HG03442 (cell line): ENCODE measurements around the gene EEF1A1.
A peak's percentile ranks its signal among the peaks of the same experiment; 100 is the strongest.
"Not testable (repeated sequence)": the region's sequence is repeated elsewhere in the genome, so short reads cannot be mapped to it uniquely, and the experiment has no call there.

ENCODE experiments used
- ATAC-seq: cut with Tn5 transposase; IDR thresholded peaks from one replicate; pipeline ENCODE4 v1.9.1; 2021; ENCODE audit warnings: mild to moderate bottlenecking, moderate library complexity; ENCODE audit not compliant: unreplicated experiment

EEF1A1 gene

DNA sequence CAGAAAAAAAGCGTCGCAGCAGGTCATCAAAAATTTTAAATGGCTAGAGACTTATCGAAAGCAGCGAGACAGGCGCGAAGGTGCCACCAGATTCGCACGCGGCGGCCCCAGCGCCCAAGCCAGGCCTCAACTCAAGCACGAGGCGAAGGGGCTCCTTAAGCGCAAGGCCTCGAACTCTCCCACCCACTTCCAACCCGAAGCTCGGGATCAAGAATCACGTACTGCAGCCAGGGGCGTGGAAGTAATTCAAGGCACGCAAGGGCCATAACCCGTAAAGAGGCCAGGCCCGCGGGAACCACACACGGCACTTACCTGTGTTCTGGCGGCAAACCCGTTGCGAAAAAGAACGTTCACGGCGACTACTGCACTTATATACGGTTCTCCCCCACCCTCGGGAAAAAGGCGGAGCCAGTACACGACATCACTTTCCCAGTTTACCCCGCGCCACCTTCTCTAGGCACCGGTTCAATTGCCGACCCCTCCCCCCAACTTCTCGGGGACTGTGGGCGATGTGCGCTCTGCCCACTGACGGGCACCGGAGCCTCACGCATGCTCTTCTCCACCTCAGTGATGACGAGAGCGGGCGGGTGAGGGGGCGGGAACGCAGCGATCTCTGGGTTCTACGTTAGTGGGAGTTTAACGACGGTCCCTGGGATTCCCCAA, at the start of gene EEF1A1:
EEF1A1 (minus strand) TSS at position 345 of the 663 bp plus-strand sequence. CDS start 1,006 bp downstream, outside the sequence.
- peak; percentile 52 for ATAC-seq

DNA sequence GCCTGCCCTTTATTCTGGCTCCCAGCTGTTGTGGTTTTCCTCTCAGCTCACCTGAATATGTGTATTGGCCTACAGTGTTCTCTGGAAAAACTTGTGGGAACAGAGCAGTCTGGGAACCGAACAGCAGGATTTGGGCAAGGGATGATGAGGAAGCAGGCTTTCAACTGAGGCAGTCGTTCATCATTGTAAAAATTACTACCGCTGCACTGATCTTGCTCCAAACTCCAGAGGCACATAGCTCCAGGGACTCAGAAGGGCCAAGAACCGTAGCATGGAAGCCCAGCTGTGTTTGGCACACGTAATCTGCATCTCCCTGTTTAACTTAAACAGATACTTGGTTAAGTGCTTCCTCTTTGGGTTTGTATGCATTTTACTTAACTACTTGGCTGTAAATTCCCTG, 48.3 kb upstream of the EEF1A1 start:
- no peak for ATAC-seq

DNA sequence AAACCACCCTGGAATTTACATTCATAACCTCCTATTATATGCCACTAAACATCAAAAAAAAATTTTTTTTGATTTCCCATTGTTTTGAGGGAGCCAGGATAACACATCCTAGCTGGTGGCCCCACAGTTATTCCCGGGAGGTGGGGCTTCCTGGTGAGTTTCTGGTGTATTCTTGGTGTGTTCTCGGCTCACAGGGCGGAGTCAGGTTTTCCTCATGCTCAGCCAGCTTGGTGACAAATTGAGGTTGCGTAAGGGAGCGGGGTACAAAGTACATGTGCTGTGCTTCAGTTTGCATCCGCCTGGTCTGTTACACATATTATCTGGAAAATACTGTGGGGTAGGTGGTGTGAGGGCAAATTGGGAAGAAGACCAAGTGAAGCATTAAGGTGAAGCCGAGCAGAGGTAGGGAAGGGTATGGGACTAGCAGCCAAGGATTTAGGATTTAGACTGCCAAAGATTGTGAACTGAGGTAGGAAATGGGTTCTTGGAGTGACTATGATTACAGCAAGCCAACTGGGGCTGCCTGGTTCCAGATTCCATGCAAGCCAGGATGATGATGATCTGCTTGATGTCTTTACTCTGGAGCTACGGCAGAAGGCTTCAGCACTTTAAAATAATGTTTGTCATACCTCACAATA, 46.2 kb upstream of the EEF1A1 start:
- ATAC-seq, result no peak

DNA sequence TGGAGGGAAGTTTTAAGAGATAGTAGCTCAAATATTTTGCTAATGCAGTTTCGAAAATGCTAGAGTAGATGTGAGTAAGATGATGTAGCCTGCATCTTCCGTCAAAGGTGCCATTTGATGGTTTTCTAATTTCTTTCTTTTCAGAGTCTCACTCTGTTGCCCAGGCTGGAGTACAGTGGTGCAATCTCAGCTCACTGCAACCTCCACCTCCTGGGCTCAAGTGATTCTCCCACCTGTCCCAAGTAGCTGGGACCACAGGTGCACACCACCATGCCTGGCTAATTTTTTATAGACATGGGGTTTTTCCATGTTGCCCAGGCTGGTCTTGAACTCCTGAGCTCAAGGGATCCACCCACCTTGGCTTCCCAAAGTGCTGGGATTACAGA, 45.6 kb upstream of the EEF1A1 start:
- ATAC-seq, result not testable (repeated sequence)

DNA sequence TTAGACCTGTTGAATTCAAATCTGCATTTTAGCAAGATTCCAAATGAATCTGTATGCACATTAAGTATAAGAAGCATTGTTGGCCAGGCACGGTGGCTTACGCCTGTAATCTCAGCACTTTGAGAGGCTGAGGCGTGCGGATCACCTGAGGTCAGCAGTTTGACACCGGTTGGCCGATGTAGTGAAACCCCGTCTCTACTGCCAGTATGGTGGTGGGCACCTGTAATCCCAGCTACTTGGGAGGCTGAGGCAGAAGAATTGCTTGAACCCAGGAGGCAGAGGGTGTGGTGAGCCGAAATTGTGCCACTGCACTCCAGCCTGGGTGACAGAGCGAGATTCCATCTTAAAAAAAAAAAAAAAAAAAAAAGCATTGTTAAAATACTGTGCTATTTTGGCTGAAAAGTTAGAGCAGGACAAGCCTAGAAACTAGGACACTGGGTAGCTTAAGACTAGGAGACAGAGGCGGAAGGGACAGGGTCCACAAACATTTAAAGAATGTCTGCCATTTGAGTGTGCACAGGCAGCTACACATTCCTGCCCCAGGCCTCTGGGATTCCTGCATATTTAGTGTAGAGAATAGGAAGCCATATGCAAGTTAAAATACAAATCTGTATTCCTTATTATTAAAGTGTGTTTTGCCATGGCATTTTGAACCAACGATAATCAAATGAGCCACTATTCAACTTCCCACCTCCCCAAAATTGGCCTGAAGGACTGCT, 45.1 kb upstream of the EEF1A1 start:
- no peak for ATAC-seq

DNA sequence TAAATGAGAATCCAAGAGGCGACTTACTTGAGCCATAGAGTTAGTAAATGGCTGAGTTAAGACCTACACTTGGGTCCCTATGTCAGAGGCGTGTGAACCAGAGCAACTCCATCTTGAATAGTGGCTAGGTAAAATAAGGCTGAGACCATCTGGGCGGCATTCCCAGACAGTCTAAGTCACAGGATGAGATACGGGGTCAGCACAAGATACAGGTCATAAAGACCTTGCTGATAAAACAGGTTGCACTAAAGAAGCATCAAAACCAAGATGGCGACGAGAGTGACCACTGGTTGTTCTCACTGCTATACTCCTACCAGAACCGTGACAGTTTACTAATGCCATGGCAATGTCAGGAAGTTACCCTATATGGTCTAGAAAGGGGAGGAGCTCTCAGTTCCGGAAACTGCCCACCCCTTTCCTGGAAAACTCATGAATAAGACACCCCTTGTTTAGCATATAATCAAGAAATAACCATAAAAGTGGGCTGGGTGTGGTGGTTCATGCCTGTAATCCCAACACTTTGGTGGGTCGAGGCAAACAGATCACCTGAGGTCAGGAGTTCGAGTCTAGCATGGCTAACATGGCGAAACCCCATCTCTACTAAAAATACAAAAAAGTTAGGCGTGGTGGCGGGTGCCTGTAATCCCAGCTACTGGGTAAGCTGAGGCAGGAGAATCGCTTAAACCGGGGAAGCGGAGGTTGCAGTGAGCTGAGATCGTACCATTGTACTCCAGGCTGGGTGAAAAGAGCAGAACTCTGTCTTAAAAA, 43.9 kb upstream of the EEF1A1 start:
- no peak for ATAC-seq

DNA sequence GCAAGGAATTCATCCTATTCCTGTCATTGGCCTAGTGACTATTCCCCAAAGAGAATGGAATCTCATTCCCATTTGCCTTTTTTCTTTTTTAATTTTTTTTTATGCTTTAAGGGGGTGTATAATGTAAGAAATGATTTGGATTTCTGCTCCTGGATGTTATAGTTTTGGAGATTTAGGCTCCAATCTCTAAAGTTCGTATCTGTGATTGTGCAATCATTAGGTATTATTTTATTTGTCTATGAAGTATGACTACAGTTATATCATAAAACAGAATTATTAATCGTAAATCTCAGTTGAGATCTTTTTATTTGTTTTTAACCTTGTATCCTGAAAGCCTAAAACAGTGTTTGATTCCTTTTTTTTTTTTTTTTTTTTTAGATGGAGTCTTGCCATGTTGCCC, 41.7 kb upstream of the EEF1A1 start:
- no peak for ATAC-seq

DNA sequence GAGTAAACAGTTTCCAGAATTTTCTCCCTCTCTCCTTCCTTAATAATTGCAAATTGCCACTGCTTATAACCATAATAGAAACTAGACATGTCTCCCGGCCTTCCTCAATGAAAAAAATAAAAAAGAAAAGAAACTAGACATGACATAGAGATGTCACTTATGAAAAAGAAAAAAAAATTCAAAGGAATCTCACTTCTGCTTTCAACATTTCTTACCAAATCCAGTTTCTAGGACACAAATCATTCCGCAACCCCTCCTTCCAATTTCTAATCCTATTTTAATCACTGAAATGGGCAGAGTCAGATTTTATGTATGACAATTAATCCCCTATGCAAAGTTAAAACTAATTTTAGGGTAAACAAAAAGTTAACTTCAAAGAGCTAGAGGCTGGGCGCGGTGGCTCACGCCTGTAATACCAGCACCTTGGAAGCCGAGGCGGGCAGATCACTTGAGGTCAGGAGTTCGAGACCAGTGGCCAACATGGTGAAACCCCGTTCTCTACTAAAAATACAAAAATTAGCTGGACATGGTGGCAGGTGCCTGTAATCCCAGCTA, 40.1 kb upstream of the EEF1A1 start:
- peak; percentile 57 for ATAC-seq

DNA sequence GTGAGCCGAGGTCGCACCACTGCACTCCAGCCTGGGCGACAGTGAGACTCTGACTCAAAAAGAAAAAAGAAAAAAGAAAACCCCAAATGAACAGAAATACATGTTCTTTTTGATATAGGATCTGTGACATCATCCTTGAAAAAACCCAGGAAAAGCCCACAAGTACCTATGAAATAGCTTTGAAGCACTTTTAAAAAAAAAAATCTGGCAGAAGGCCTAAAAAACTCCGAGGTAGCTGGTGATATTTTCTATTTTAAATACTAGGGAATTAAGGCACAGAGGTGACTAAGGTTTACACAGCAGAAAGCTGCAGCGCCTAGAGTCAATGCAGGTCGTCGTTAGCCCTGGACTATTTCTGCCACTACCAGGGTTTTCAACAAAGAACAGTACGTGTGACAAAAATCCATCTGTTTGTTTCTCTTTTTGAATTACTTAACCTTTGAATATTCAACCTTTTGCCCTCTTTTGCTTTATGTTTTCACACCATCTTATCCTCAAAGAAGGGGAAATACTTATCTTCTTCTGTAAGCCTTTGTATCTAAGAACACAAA, 39.4 kb upstream of the EEF1A1 start:
- peak; percentile 40 for ATAC-seq

DNA sequence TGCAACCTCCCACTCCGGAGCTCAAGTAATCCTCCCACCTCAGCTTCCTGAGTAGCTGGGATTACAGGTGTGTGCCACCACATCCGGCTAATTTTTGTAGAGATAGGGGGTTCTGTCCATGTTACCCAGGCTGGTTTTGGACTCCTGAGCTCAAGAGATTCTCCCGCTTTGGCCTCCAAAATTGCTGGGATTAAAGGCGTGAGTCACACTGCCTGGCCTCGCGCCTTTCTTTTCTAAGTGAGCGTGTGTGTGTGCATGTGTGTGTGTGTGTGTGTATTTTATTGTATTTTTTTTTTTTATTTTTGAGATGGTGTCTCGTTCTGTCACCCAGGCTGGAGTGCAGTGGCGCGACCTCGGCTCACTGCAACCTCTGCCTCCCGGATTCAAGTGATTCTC, 38.6 kb upstream of the EEF1A1 start:
- ATAC-seq, result not testable (repeated sequence)

DNA sequence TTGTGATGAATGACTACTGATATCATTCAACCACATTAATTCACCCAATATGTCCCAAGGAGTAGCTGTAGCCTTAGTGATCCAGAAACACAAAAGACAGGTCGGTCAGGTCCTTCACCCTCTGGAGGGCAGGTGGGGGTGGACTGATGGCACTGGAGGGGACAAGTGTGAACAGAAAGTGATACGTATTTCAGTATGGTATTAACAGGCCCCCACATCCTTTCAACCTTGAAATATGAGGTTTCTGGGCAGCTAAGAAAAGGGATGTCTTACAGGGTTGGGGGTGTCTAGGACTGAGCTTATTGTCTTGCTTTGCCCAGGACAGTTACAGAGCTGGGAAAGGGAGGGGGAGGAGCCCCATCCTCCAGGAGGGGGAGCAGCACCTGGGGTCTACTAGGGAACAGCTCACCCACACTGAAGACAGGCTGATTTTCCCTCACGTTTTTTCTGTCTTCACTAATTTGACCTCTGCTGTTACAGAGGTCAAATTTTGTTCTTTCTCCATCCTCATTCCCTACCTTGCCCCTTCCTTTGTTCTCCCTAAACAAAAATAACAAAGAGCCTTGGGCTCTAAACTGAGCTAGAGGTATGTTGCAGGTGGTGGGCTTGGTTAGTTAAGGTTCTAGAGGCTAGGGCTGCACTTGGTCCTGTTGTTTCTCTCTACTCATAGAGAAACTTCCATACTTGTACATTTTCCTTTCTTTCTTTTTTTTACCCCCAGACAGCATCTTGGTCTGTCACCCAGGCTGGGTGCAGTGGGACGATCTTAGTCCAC, 38.0 kb upstream of the EEF1A1 start:
- peak; percentile 40 for ATAC-seq

DNA sequence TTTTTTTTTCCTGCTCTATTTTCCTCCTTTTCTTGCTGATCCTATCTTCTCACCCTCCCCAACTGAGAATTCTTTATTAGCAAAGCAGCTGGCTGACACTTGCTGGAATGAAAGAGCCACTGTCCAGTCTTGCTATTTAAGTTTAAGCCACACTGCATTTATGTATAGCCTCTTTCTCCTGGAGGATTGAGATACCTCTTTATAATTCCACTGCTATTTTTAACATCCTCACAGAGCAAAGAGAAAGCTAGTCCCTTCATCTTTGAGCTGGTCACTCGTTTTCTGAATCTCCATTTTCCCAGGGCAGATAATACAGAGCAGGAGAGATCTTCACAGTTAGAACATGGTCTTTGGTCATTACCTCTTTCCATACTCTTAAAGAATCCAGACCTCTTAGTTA, 36.0 kb upstream of the EEF1A1 start:
- no peak for ATAC-seq

DNA sequence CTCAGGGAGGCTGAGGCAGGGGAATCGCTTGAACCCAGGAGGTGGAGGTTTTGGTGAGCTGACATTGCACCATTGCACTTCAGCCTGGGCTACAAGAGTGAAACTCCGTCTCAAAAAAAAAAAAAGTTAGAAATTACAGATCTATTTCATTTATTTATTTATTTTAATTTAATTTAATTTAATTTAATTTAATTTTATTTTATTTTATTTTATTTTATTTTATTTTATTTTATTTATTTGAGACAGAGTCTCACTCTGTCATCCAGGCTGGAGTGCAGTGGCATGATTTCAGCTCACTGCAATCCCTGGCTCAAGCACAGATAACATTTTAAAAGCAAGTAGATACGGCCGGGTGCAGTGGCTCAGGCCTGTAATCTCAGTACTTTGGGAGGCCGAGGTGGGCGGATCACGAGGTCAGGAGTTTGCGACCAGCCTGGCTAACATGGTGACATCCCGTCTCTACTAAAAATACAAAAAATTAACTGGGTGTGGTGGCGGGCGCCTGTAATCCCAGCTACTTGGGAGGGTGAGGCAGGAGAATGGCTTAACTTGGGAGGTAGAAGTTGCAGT, 34.6 kb upstream of the EEF1A1 start:
- not testable (repeated sequence) for ATAC-seq

DNA sequence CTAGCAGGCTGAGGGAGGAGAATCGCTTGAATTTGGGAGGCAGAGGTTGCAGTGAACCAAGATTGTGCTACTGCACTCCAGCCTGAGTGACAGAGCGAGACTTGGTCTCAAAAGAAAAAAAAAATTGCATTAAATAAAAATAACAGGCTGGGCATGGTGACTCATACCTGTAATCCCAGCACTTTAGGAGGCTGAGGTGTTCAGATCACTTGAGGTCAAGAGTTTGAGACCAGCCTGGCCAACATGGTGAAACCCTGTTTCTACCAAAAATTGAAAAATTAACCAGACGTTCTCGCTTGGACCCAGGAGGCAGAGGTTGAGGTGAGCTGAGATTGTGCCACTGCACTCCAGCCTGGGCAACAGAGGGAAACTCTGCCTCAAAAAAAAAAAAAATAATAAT, 30.3 kb upstream of the EEF1A1 start:
- ATAC-seq, result not testable (repeated sequence)

DNA sequence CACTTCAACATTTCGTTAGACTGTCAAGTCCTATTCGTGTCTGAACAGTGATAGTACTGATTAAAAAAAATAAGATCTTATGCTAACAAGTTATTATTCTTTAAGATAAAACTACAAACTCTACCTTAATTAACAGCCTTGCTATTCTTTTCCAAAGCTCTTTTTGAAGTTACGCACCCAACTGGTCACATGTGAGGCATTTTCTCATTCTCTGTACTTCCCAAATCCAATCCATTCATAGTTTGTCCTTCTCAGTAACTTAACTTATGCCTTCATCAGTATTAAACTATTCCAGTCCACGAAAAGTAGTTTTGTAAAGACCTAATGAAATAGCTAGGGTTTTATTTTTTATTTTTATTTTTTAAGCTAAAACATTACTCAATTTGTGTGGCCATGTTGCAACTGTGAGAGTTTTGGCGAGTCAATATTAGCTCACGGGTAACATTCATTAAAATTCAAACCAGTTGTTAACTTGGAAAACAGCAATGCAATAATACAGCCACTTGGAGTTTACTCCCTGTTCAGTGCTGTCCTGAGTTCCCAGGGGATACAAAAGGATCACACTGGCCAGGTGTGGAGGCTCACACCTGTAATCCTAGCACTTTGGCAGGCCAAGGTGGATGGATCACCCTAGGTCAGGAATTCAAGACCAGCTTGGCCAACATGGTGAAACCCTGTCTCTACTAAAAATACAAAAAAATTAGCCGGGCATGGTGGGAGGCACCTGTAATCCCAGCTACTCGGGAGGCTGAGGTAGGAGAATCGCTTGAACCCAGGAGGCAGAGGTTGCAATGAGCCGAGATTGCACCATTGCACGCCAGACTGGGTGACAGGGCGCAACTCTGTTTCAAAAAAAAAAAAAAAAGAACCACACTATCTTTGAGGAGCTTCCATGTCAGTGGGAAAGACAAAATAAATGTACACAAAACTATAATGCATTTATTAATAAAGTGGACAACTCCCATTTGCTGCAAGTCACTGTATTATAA, 27.9 kb upstream of the EEF1A1 start:
- no peak for ATAC-seq

DNA sequence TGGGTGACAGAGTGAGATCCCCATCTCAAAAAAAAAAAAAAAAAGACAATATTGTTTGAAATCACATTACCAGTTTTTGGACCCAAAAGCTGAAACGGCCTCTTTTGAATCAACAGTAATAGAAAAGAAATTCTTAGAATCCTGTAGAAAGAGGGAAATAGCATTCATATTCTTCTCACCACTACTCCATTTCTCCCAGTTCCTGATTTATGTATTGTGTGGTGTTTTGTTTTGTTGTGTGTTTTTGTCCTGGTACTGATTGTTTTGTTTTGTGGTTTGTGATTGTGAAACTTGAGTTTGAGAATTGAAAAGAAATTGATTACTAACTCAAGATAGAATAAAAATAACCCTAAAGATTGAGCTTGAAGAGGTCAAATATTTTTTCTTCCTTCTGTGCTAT, 26.2 kb upstream of the EEF1A1 start:
- ATAC-seq, result no peak

DNA sequence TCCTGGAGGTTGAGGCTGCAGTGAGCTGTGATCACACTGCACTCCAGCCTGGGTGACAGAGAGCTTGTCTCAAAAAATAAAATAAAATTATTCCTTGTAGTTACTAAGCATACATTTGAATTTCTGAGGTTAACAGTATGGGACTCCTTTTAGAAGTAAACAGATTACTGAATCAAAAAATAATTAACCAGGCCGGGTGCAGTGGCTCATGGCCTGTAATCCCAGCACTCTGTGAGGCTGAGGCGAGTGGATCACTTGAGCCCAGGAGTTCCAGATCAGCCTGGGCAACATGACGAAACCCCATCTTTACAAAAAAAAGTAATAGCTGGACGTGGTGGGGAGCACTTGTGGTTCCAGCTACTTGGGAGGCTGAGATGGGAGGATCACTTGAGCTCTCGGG, 22.1 kb upstream of the EEF1A1 start:
- ATAC-seq, result no peak

DNA sequence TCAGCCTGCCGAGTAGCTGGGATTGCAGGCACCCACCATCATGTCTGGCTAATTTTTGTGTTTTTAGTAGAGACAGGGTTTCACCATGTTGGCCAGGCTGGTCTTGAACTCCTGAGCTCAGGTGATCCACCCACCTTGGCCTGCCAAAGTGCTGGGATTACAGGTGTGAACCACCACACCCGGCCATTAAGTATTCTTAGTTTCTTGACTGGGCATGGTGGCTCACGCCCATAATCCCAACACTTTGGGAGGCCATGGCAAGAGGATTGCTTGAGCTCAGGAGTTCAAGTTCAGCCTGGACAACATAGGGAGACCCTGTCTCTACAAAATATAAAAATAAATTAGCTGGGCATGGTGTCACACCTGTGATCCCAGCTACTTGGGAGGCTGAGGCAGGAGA, 21.6 kb upstream of the EEF1A1 start:
- not testable (repeated sequence) for ATAC-seq
